Large intestine (tissue), 3 donors: ENCODE results near the gene NT5DC3. TPM values are rescaled to one million over a fixed set of nuclear protein-coding genes. Genes with fewer than 3 reads are reported as not detected.
A peak's percentile ranks its signal among the peaks of the same experiment; 100 is the strongest.

Source experiments
- DNase-seq, 2 donors: peaks; one replicate each; pipeline versions ENCODE4 v3.0.0 to v3.0.0-alpha.2; 2013
- H3K27ac ChIP-seq: one replicate; pipeline ENCODE4 v1.5.1; 2013; ENCODE audit warnings: low read length
- H3K27me3 ChIP-seq: 2 replicates; pipeline ENCODE4 v1.6.1; 2013; ENCODE audit warnings: low read length; ENCODE audit not compliant: control insufficient read depth, insufficient read depth
- H3K36me3 ChIP-seq: 2 replicates; pipeline ENCODE4 v1.6.1; 2013; ENCODE audit warnings: low read length; ENCODE audit not compliant: control insufficient read depth, insufficient read depth
- H3K4me1 ChIP-seq: one replicate; pipeline ENCODE4 v1.6.1; 2013; ENCODE audit warnings: low read length; ENCODE audit not compliant: control insufficient read depth, insufficient read depth
- H3K4me3 ChIP-seq: one replicate; pipeline ENCODE4 v1.5.1; 2013; ENCODE audit warnings: low read length
- H3K9me3 ChIP-seq: one replicate; pipeline ENCODE4 v1.6.1; 2013; ENCODE audit warnings: mild to moderate bottlenecking, low read depth, low read length, moderate library complexity; ENCODE audit not compliant: control insufficient read depth
- WGBS: methylation state at CpG from one replicate; pipeline ENCODE4 v1.1.5; 2013; ENCODE audit warnings: low lambda C conversion rate; ENCODE audit not compliant: insufficient coverage; 5-methylcytosine and 5-hydroxymethylcytosine counted together
- polyA plus RNA-seq: library from polyadenylated mRNA; unstranded; fragments of 120-200 nt; gene quantifications from one replicate; pipeline ENCODE4 v1.2.1, GENCODE V29; 2013

Gene NT5DC3
- polyA plus RNA-seq, 1 donor = 6.6 TPM

DNA sequence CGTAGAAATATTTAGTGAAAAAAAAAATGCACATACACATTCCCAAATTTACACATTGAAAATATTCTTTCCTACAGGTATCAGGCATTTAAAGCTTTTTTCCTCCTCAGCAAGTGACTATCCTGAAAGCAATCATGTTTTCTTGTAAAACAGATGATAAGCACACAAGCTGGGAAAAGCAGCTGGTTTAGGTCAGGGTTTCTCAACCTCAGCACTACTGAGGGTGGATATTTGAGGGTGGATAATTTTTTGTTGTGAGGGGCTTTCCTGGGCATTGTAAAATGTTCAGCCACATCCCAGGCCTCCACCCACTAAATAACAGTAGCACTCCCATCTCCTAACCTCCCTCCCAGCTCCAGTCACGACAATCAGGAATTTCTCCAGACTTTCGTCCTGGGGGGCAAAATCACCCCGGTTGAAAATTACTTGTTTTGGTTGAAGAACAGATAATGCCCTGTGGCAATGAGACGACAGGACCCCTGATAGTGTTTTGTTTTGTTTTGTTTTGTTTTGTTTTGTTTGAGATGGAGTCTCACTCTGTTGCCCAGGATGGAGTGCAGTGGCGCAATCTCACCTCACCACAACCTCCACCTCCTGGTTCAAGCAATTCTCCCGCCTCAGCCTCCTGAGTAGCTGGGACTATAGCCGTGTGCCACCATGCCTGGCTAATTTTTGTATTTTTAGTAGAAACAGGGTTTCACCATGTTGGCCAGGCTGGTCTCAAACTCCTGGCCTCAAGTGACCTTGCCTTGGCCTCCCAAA is 15.0 kb upstream of the NT5DC3 start:
- no peak for DNase-seq
- Histone ChIP-seq H3K4me3 (no peak overlapping the region), H3K27me3 (no peaks in the 10 kb centered on the region), H3K27ac (no peak overlapping the region), H3K9me3 (no peaks in the 10 kb centered on the region), H3K36me3 (no peaks in the 10 kb centered on the region), H3K4me1 (peaks cover 6% of the 10 kb centered on the region)
- no CpG with 5 or more reads among the region's 8 CpGs for WGBS

DNA sequence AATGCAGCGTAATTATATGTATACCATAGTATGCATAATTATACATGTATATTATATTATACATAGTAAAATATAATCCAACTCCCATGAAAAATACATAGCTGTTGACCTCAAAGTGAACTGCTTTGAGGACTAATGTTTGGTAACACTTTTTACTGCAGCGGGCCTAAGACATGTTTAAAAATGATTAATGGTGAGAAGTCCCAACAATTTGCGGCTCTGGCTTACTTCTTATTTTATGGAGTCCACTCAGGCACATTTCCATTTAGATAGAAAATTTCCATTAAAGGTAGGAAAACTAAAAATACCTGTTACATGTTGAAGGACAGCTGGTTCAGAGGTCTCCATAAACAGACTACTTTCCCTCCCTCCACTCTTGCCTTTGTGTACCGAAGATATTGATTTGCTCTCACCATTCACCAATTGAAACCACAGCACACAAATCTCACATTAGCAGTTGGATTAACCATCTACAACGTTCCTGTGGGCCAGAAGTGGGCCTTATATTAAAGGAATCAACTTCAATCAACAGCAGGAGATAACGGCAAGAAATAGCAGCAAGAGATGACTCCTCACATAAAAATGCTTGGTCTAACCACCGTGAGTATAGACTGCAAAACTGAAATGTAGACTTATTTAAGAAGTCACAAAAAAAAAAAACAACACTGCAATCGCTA is 14.1 kb upstream of the NT5DC3 start:
- Histone ChIP-seq H3K4me1 (peaks cover 6% of the 10 kb centered on the region), H3K4me3 (no peak overlapping the region), H3K36me3 (no peaks in the 10 kb centered on the region), H3K27me3 (no peaks in the 10 kb centered on the region), H3K9me3 (no peaks in the 10 kb centered on the region), H3K27ac (no peak overlapping the region)
- 80% methylated on average over 1 of the region's 8 CpGs for WGBS
- no peak for DNase-seq

DNA sequence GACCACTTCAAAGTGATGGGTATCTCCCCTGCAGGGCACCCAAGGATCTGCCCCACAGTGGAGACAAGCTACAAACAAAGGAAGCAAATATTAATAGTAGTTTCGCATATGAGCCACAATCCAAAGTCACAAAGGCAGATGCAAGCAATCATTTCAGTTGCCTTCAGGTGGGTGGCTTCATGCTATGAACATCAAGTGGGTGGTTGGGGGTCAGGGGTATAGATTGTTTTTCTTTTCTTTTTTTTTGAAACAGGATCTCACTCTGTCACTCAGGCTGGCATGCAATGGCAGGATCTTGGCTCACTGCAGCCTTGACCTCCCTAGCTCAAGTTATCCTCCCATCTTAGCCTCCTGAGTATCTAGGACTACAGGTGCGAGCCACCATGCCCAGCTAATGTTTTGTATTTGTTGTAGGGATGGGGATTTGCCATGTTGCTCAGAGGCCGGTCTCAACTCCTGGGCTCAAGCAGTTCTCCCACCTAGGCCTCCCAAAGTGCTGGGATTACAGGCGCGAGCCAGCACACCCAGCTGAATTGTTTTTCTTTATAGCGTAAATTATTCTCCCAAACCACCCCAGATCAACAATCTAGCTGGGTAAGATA is 13.4 kb upstream of the NT5DC3 start:
- Histone ChIP-seq H3K9me3 (no peaks in the 10 kb centered on the region), H3K27me3 (no peaks in the 10 kb centered on the region), H3K27ac (no peak overlapping the region), H3K4me1 (peaks cover 3% of the 10 kb centered on the region), H3K4me3 (no peak overlapping the region), H3K36me3 (no peaks in the 10 kb centered on the region)
- no peak for DNase-seq
- WGBS = no CpG with 5 or more reads among the region's 6 CpGs

DNA sequence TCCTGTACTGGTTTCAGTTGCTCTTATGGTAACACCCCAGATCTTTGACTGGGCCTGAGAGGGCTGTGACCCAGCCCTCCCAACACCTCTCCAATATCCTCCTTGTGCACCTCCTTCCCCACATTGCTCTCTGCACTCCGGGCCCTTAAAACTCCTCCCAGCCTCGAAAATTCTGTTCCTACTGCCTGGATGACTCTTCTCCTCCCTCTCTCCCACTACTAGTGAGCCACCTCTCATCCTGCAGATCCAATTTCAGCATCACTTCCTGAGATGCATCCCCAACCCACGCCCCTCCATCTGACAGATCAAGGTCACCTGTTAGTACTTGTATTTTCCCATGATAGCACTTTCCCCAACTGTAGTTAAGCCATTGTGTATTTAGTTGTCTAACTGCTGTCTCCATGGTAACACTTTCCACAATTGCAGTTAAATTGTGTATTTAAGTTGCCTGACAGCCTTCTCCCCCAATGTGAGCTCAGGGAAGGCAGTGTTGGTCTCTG is 11.5 kb upstream of the NT5DC3 start:
- H3K27me3 ChIP-seq = no peaks in the 10 kb centered on the region
- no CpG with 5 or more reads among the region's 3 CpGs for WGBS
- no peaks in the 10 kb centered on the region for H3K36me3 ChIP-seq
- H3K4me3 ChIP-seq = no peak overlapping the region
- H3K4me1 ChIP-seq = no peaks in the 10 kb centered on the region
- H3K27ac ChIP-seq = no peak overlapping the region
- H3K9me3 ChIP-seq = no peaks in the 10 kb centered on the region
- peak; percentile 21 to 62 for DNase-seq

- H3K36me3 ChIP-seq = no peaks in the 10 kb centered on the region
Observed at GRCh38 chr12:103851127-103851526, 10.1 kb upstream of the NT5DC3 start.

DNA sequence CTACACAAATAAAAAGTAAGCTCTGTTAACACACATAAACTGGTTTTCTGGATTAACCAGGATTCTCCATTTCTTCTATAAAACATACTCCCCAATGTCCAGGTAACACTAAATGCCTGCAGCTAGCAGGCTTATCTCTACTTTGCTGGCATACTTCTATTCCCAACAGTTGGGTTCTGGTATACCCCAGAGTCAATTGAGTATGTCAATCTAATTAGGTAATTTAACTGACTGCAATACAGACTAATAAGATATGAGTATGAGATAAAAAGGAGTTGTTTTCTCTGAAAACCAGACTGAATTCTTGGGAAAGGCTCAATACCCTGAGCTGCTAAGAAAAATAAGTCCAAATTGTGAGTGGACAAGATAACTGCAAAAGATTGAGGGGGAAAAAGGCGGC is 9.4 kb upstream of the NT5DC3 start:
- no peaks in the 10 kb centered on the region for H3K9me3 ChIP-seq
- no CpG with 5 or more reads among the region's 1 CpG for WGBS
- DNase-seq = no peak
- H3K27ac ChIP-seq = no peak overlapping the region
- no peaks in the 10 kb centered on the region for H3K27me3 ChIP-seq
- H3K4me1 ChIP-seq = no peaks in the 10 kb centered on the region
- no peak overlapping the region for H3K4me3 ChIP-seq
- H3K36me3 ChIP-seq = no peaks in the 10 kb centered on the region

More at GRCh38 chr12:103851127-103851526, 10.1 kb upstream of the NT5DC3 start:
- Histone ChIP-seq H3K27me3 (no peaks in the 10 kb centered on the region), H3K4me1 (no peaks in the 10 kb centered on the region), H3K9me3 (no peaks in the 10 kb centered on the region), H3K27ac (no peak overlapping the region), H3K4me3 (no peak overlapping the region)
- DNase-seq = no peak
- no CpG with 5 or more reads among the region's 1 CpG for WGBS

- Histone ChIP-seq H3K27ac (no peak overlapping the region), H3K9me3 (no peaks in the 10 kb centered on the region), H3K4me1 (no peaks in the 10 kb centered on the region), H3K4me3 (no peak overlapping the region), H3K36me3 (no peaks in the 10 kb centered on the region), H3K27me3 (no peaks in the 10 kb centered on the region)
- 100% methylated on average over 1 of the region's 4 CpGs for WGBS
- DNase-seq = no peak
Observed at GRCh38 chr12:103848917-103849491, 8.0 kb upstream of the NT5DC3 start.

- WGBS = 83% methylated on average over 1 of the region's 3 CpGs
- Histone ChIP-seq H3K36me3 (no peaks in the 10 kb centered on the region), H3K4me1 (no peaks in the 10 kb centered on the region), H3K27me3 (no peaks in the 10 kb centered on the region), H3K27ac (no peak overlapping the region), H3K4me3 (no peak overlapping the region), H3K9me3 (no peaks in the 10 kb centered on the region)
- no peak for DNase-seq
Observed at GRCh38 chr12:103848143-103848542, 7.1 kb upstream of the NT5DC3 start.

DNA sequence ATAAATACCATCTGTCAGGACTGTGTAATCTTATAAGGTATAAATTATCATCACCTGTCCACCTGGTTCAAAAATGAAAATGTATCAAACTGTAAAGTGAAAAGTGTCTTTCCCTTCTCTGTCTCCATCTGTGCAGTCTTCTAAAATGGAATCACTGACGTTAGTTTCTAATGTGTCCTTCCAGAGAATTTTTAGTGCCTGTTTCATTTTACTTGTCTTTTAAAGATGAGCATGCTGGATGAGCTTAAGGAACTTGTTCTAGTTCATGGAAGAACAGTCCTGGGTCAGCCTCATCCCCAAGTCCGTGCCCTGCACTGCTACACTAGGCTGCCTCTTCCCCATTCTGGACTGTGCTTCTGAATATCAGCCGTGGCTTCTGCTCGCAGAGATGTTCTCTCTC is 5.4 kb upstream of the NT5DC3 start:
- no peak for DNase-seq
- Histone ChIP-seq H3K4me3 (no peak overlapping the region), H3K36me3 (no peaks in the 10 kb centered on the region), H3K27ac (no peak overlapping the region), H3K9me3 (no peaks in the 10 kb centered on the region), H3K4me1 (peaks cover 6% of the 10 kb centered on the region), H3K27me3 (no peaks in the 10 kb centered on the region)
- 100% methylated on average over 1 of the region's 4 CpGs for WGBS

- WGBS = 50% methylated on average over 1 of the region's 3 CpGs
- H3K36me3 ChIP-seq = no peaks in the 10 kb centered on the region
- H3K9me3 ChIP-seq = no peaks in the 10 kb centered on the region
- DNase-seq = no peak
- H3K27ac ChIP-seq = no peak overlapping the region
- H3K4me1 ChIP-seq = peaks cover 16% of the 10 kb centered on the region
- H3K4me3 ChIP-seq = no peak overlapping the region
- no peaks in the 10 kb centered on the region for H3K27me3 ChIP-seq
Observed at GRCh38 chr12:103844305-103844704, 3.3 kb upstream of the NT5DC3 start.
